SK-N-MC (cell line): ENCODE results near the gene NUP35.

Source experiments
- EZH2 ChIP-seq: fragments of 200-600 bp; sonication (generic); IDR thresholded peaks from one replicate; pipeline ENCODE4 v1.6.1; 2017; ENCODE audit warnings: antibody characterized with exemption
- FOXP2 ChIP-seq: optimal IDR thresholded peaks from 2 replicates; pipeline ENCODE3; 2011; ENCODE audit warnings: mild to moderate bottlenecking, moderate library complexity; ENCODE audit not compliant: insufficient read depth; ENCODE audit errors: extremely low read length, control extremely low read depth
- POLR2AphosphoS5 ChIP-seq: IDR thresholded peaks from 2 replicates; pipeline ENCODE4 v1.6.1; 2012; ENCODE audit warnings: mild to moderate bottlenecking, low read depth, low read length, borderline replicate concordance

GRCh38 chr2:183179156-183179555 lies 54.9 kb downstream of the NUP35 start:
- TF ChIP-seq EZH2, result no peak
- no peak for TF ChIP-seq POLR2AphosphoS5
- TF ChIP-seq FOXP2, result no peak
